IgD-negative memory B cell (primary cell): ENCODE results near the gene TMEM175. TPM values are rescaled to one million over a fixed set of nuclear protein-coding genes. Genes with fewer than 3 reads are reported as not detected.

Experiments
- H3K27ac Mint-ChIP-seq, 3 donors: one replicate each; pipeline ENCODE4 v1.8.0; 2020 to 2022; ENCODE audit warnings: mild to moderate bottlenecking in 3 of 3, mixed read lengths in 3 of 3, moderate library complexity in 1 of 3
- H3K27me3 Mint-ChIP-seq: one replicate; pipeline ENCODE4 v1.8.0; 2021; ENCODE audit warnings: mixed read lengths
- H3K36me3 Mint-ChIP-seq: one replicate; pipeline ENCODE4 v1.8.0; 2020; ENCODE audit warnings: mild to moderate bottlenecking, mixed read lengths
- H3K4me1 Mint-ChIP-seq, 3 donors: one replicate each; pipeline ENCODE4 v1.8.0; 2020 to 2022; ENCODE audit warnings: mixed read lengths in 3 of 3, mild to moderate bottlenecking in 1 of 3
- H3K4me3 Mint-ChIP-seq, 4 donors: one replicate each; pipeline ENCODE4 v1.8.0; 2020 to 2022; ENCODE audit warnings: mild to moderate bottlenecking in 4 of 4, mixed read lengths in 4 of 4, moderate library complexity in 3 of 4
- H3K9me3 Mint-ChIP-seq, 3 donors: one replicate each; pipeline ENCODE4 v1.8.0; 2020 to 2021; ENCODE audit warnings: mixed read lengths in 3 of 3, mild to moderate bottlenecking in 1 of 3
- polyA plus RNA-seq: library from polyadenylated mRNA; unstranded; fragments of 300-500 nt; fragmentation: Illumina TruSeq; gene quantifications from one replicate; pipeline ENCODE4 v1.2.3, GENCODE V29; 2021

TMEM175 gene, protein sequence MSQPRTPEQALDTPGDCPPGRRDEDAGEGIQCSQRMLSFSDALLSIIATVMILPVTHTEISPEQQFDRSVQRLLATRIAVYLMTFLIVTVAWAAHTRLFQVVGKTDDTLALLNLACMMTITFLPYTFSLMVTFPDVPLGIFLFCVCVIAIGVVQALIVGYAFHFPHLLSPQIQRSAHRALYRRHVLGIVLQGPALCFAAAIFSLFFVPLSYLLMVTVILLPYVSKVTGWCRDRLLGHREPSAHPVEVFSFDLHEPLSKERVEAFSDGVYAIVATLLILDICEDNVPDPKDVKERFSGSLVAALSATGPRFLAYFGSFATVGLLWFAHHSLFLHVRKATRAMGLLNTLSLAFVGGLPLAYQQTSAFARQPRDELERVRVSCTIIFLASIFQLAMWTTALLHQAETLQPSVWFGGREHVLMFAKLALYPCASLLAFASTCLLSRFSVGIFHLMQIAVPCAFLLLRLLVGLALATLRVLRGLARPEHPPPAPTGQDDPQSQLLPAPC
- 20.0 TPM for polyA plus RNA-seq

DNA sequence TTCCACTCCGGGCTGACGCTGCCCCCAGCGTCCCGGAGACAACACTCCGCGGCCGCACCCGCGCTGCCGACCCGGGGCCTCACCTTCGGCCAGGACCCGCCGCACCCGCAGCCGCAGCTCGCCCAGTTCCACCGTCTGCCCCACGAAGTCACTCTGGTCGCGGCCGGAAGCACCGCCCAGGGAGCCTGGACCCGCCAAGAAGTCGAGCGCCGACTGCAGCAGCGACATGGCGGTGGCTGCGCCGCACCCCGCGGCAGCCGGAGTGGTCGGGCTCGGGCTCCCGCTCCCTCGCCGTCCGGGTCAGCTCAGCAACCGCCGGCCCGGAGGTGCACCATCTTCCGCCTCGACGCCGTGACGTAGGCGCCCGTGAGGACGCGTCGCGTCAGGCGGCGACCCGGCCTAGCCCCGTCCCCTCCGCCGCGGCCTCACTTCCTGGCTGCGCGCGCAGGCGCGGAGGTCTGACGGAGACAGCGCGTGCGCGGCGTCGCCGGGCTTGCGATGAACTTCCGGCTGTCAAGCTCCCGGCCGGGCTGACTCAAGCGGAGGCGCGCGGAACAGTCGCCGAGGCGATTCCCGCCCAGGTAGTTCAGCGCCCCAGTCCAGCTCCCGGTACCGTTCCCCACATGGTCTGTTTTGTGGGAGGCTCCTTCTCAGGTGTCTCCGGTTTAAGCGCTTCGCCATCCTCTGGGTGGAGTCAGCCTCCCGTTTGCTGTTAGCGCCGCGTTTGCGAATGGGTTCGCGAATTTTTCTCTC lies at the start of gene TMEM175, which contains the start of gene GAK:
Gene TMEM175, plus strand, starts transcription at position 501 of the 753 bp plus-strand sequence. CDS start 15,280 bp downstream, outside the sequence.
Gene GAK, minus strand, starts transcription at position 357 of the 753 bp plus-strand sequence. Its CDS starts 129 bp downstream, at position 228.
- Mint-ChIP-seq H3K36me3 (no peaks in the 10 kb centered on the region), H3K27ac (peak within 1 kb of the TSS; percentile 95 to 97 (median 97)), H3K4me3 (peak within 1 kb of the TSS; percentile 93 to 99 (median 97)), H3K4me1 (peaks cover 45 to 56% (median 51%) of the 10 kb centered on the region in 3 donors), H3K9me3 (no peaks in the 10 kb centered on the region), H3K27me3 (no peaks in the 10 kb centered on the region)

DNA sequence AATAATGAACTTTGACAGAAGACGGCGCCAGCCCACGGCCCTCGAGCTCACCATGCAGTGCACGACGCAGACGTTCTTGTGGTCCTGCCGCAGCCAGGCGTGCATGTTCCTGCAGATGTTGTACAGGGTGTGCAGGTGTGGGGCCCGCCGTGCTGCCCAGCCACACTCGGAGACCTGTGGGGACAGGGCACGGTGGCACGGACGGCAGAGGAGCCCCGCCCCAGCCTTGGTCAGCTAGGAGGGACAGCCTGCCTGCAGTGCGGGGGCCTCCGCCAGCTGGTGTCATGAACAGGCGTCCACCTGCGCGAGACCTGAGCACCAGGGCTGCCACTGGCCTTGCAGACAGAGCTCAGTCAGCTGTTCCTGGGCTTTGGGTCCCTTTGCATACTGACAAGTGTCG lies 49.6 kb upstream of the TMEM175 start:
- Mint-ChIP-seq H3K4me3 (no peak overlapping the region), H3K27me3 (no peaks in the 10 kb centered on the region), H3K36me3 (peaks cover 3% of the 10 kb centered on the region), H3K9me3 (no peaks in the 10 kb centered on the region), H3K27ac (no peak overlapping the region), H3K4me1 (peaks cover 0 to 8% (median 7%) of the 10 kb centered on the region in 3 donors)

DNA sequence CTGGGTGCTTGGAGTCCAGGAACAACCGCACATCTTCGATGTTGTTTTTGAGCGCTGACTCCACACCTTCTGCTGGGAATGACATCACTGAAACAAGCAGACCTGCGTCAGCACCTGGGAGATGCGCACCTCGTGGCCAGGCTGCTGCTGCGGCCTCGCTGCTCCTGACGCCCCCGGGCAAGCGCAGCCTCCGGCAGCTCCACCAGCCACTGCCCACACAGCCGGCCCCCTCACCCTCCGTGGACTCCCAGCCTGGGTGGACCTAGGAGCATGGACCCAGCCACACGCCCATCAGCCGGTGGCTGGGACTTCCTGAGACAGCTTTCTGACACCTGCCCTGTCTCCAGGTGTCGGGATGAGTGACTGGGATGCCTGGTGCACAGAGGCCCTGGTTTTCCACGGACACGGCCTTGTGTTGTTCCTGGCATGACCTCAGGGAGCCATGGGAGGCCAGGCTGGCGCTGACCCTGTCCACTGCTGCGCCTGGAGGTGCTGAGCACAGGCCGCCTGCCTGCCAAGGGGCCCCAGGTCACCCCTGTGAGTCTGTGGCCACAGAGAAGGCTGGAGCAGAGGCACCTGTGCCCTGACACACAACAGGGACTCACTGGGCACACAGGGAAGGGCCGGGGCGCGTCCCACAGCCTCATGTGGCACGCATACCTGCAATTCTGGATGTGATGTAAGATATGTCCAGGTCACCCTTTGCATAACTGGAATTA lies 48.7 kb upstream of the TMEM175 start:
- Mint-ChIP-seq H3K36me3 (peaks cover 3% of the 10 kb centered on the region), H3K9me3 (no peaks in the 10 kb centered on the region), H3K27ac (peak overlapping the region in 1 of 3 donors; percentile 81), H3K27me3 (no peaks in the 10 kb centered on the region), H3K4me3 (no peak overlapping the region), H3K4me1 (peaks cover 0 to 9% (median 8%) of the 10 kb centered on the region in 3 donors)

DNA sequence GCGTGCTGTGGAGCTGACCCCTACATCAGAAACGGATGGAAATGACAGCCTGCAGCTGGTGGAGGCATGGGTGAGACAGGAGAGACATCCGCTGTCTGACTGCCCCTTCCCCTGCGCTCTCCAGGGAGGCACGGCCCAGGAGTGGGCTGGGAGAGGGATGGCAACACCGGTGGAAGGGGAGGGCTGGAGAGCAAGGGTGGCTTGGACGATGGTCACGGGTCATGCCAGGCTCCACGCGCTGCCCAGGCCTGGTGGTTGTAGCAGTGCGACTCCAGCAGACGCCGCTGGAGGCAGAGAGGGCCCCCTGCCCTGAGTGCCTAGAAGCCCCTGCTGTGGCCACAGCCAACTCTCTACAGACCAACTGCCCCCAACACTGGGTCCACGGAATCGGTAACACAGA lies 48.0 kb upstream of the TMEM175 start:
- peak overlapping the region in 2 of 3 donors; percentile 56 to 57 for H3K27ac Mint-ChIP-seq
- H3K9me3 Mint-ChIP-seq = no peaks in the 10 kb centered on the region

DNA sequence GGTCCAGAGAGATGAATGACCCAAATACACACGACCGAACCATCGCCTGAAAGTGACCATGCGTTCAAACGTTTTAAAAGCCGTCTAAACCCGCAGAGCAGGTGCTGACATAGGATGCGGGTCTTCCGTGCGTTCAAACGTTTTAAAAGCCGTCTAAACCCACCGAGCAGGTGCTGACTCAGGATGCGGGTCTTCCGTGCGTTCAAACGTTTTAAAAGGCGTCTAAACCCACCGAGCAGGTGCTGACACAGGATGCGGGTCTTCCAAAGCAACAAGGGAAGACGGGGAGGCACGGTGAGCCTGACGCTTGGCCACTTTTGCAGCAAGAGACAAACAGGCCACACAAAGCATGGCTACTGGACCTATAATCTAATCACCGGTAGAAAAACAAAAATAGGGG lies 47.4 kb upstream of the TMEM175 start:
- no peaks in the 10 kb centered on the region for H3K27me3 Mint-ChIP-seq
- H3K4me3 Mint-ChIP-seq = no peak overlapping the region
- H3K36me3 Mint-ChIP-seq = peaks cover 3% of the 10 kb centered on the region
- H3K4me1 Mint-ChIP-seq = peaks cover 0 to 5% (median 3%) of the 10 kb centered on the region in 3 donors
- no peaks in the 10 kb centered on the region for H3K9me3 Mint-ChIP-seq
- peak overlapping the region in 1 of 3 donors; percentile 57 for H3K27ac Mint-ChIP-seq

More for the DNA sequence above, 48.0 kb upstream of the TMEM175 start:
- Mint-ChIP-seq H3K27me3 (no peaks in the 10 kb centered on the region), H3K4me3 (no peak overlapping the region), H3K4me1 (peaks cover 0 to 9% (median 8%) of the 10 kb centered on the region in 3 donors), H3K36me3 (peaks cover 3% of the 10 kb centered on the region)

DNA sequence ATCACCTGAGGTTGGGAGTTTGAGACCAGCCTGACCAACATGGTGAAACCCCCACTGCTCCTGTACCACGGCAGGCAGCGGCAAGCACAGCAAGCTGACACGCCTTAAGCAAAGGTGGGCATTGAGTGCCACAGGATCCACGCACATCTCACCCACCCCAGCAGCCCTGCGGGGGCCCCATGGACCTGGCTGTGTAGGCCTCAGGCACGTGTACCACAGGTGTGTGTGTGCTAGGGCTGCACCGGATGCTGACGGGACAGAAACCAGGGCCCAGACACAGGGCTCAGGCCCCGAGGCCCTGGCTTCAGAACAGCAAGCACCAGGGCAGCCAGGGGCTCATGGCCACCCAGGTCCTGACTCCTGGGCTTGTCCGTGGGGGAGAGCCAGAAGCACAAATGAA lies 46.9 kb upstream of the TMEM175 start:
- Mint-ChIP-seq H3K4me1 (peaks cover 0 to 2% (median 0%) of the 10 kb centered on the region in 3 donors), H3K9me3 (no peaks in the 10 kb centered on the region), H3K27me3 (no peaks in the 10 kb centered on the region), H3K27ac (no peak overlapping the region), H3K4me3 (no peak overlapping the region), H3K36me3 (peaks cover 3% of the 10 kb centered on the region)

DNA sequence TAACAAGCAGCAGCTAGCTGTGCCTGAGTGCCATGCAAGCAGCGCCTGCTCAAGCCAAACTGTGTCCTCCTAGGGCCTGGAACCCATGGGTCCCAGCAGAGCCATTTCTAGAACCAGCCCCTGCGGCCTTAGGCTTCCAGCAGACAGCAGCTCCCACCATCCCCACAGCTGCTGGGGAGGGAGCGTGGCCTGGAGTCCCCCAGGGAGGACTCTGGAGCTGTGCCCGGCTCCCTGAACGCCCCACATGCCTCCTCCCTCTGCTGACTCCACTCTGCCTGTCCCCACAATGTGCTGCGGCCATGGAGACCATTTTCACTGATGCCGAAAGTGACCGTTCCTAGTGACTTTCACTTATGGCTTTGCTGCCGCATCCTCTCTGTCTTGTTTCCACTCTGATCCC lies 46.0 kb upstream of the TMEM175 start:
- peaks cover 0 to 3% (median 0%) of the 10 kb centered on the region in 3 donors for H3K4me1 Mint-ChIP-seq
- H3K9me3 Mint-ChIP-seq = no peaks in the 10 kb centered on the region
- peaks cover 3% of the 10 kb centered on the region for H3K36me3 Mint-ChIP-seq
- no peak overlapping the region for H3K4me3 Mint-ChIP-seq
- H3K27ac Mint-ChIP-seq = peak overlapping the region in 1 of 3 donors; percentile 82
- H3K27me3 Mint-ChIP-seq = no peaks in the 10 kb centered on the region

DNA sequence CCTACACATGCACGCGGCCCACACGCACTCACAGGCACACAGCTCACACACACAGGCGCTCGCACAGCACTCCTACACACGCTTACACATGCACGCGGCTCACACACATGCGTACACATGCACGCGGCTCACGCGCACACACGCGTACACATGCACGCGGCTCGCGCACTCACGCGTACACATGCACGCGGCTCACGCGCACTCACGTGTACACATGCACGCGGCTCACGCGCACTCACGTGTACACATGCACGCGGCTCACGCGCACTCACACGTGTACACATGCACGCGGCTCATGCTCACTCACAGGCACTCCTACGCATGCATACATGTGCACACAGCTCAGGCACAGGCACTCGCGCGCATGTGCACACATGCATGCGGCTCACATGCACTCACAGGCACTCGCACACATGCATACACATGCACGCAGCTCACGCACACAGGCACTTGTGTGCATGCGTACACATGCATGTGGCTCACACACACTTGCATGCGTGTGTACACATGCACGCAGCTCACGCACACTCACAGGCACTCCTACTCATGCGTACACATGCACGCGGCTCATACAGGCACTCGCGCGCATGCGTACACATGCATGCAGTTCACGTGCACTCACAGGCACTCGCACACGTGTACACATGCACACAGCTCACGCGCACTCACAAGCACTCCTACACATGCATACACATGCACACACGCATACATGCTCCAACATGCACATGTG lies 45.1 kb upstream of the TMEM175 start:
- H3K9me3 Mint-ChIP-seq = no peaks in the 10 kb centered on the region
- H3K4me3 Mint-ChIP-seq = no peak overlapping the region
- H3K27ac Mint-ChIP-seq = peak overlapping the region in 1 of 3 donors; percentile 82
- H3K27me3 Mint-ChIP-seq = no peaks in the 10 kb centered on the region
- peaks cover 3% of the 10 kb centered on the region for H3K36me3 Mint-ChIP-seq
- H3K4me1 Mint-ChIP-seq = peaks cover 0 to 3% (median 0%) of the 10 kb centered on the region in 3 donors

DNA sequence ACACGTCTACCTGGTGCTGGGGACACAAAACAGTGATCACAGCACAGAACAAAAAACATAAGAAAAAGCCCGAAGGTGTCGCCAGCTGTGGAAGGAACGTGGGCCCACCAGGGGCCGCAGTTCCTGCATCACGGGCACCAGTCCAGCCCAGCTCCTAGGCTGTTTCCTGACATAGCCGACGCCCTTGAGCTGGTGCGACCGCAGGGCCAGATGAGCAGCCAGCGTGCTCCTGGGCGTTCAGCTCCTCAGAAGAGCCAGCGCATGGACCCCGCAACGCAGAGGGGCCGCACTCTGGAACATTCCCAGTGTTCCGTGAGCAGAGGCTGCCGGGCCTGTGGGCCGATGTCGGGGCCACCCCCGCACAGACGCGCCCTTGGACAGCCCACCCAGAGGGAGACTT lies 44.2 kb upstream of the TMEM175 start:
- Mint-ChIP-seq H3K4me1 (peaks cover 0 to 3% (median 0%) of the 10 kb centered on the region in 3 donors), H3K36me3 (peaks cover 3% of the 10 kb centered on the region), H3K27ac (no peak overlapping the region), H3K4me3 (no peak overlapping the region), H3K27me3 (no peaks in the 10 kb centered on the region), H3K9me3 (no peaks in the 10 kb centered on the region)

DNA sequence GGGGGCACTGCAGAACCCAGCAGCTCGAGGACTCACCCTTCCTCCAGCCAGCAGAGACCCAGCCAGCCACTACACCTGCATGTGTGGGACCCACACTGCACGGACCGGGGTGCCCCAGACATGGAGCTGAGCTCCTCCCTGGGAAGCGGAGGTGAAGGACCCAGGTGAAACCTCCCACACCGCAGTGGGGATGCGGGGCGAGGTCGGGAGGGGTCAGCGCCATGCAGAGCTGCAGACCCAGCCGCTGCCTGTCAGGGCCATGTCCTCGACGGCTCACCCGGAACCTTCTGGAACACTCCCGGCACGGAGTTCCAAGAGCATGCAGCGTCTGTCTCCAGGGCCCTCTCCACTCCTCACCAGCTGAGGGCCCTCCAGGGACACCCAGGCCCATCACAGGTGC lies 42.7 kb upstream of the TMEM175 start:
- no peak overlapping the region for H3K4me3 Mint-ChIP-seq
- H3K36me3 Mint-ChIP-seq = peaks cover 3% of the 10 kb centered on the region
- H3K27ac Mint-ChIP-seq = no peak overlapping the region
- no peaks in the 10 kb centered on the region for H3K27me3 Mint-ChIP-seq
- H3K4me1 Mint-ChIP-seq = peaks cover 0 to 3% (median 0%) of the 10 kb centered on the region in 3 donors
- H3K9me3 Mint-ChIP-seq = no peaks in the 10 kb centered on the region

DNA sequence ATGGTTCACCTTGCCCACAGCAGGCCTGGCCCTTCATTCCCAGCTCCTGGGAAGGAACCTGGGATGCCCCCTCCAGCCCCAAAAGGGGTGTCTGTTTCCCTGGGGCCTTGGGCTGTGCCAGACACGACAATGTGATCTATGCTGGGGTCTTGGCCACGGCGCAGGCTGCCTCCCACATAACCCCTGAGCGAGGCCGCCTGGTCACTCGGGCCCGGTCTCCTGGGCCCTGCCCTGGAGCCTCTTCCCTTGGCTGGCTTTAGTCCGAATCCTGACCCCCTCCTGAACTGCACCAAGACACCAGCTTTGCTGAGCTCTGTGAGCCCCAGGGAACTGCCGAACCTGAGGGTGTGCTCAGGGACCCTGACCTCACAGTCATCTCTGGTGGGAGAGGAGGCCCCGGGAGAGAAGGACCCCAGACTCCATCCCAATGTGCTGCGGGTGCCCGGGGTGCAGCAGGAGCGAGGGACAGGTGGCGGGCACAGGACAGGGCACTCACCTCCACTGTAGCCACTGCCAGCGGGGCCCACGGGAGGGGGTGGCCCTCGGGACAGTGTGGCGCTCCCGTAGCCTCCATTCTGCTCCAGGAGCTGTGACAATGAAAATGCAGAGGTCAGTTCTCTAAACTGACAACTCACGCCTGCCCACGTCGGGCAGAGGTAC lies 42.1 kb upstream of the TMEM175 start:
- H3K9me3 Mint-ChIP-seq = no peaks in the 10 kb centered on the region
- H3K27me3 Mint-ChIP-seq = no peaks in the 10 kb centered on the region
- H3K4me3 Mint-ChIP-seq = no peak overlapping the region
- peaks cover 0 to 3% (median 0%) of the 10 kb centered on the region in 3 donors for H3K4me1 Mint-ChIP-seq
- peaks cover 3% of the 10 kb centered on the region for H3K36me3 Mint-ChIP-seq
- H3K27ac Mint-ChIP-seq = no peak overlapping the region

DNA sequence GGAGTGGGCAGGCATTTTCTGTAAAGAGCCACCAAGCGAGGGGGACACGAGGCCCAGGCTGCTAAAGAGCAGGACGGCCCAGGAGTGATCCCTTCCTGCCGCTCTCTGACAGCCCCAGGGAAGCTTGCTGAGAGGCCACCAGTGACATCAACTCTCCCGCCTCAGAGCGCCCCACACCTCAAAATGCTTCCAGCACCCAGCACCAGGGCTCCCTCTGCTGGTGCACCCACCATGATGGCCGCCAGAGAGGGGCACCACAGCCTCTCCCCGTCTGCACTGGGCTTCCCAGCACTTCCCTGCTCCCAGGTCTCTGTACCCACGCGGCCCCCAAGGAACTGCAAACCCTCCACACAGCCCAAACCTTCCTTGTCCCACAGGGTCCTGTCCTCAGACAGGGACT lies 40.5 kb upstream of the TMEM175 start:
- peaks cover 0 to 3% (median 0%) of the 10 kb centered on the region in 3 donors for H3K4me1 Mint-ChIP-seq
- H3K4me3 Mint-ChIP-seq = no peak overlapping the region
- peaks cover 5% of the 10 kb centered on the region for H3K36me3 Mint-ChIP-seq
- H3K27ac Mint-ChIP-seq = no peak overlapping the region
- H3K9me3 Mint-ChIP-seq = no peaks in the 10 kb centered on the region
- no peaks in the 10 kb centered on the region for H3K27me3 Mint-ChIP-seq

DNA sequence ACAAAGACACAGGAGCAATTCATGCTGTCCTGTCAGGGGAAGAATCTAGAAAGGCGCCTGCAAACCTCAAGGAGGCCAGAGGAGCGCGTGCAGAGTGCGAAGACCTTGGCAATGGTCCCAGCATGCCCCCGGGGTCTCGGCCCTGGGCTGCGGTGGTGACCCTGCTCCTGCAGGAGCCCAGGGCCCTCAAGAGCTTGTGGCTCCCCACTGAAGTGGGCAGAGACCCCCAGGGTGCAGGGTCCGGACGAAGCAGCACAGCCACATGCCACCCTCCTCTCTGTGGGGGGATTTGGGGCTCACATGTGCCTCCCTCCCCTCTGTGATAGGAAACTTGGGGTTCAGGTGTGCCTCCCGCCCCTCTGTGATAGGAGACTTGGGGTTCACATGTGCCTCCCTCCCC lies 39.5 kb upstream of the TMEM175 start:
- H3K27me3 Mint-ChIP-seq = no peaks in the 10 kb centered on the region
- H3K4me1 Mint-ChIP-seq = peaks cover 0 to 2% (median 0%) of the 10 kb centered on the region in 3 donors
- peaks cover 1% of the 10 kb centered on the region for H3K36me3 Mint-ChIP-seq
- H3K9me3 Mint-ChIP-seq = no peaks in the 10 kb centered on the region
- H3K4me3 Mint-ChIP-seq = no peak overlapping the region
- H3K27ac Mint-ChIP-seq = no peak overlapping the region
